ENCODE measurements around the gene TMEM50B. TPM values are rescaled to one million over a fixed set of nuclear protein-coding genes. Genes with fewer than 3 reads are reported as not detected.

TMEM50B gene
- total and polyA plus RNA-seq, 4 donors = 30.3 to 128 (median 41.5) TPM

- Histone ChIP-seq H3K27me3 (ENCODE audit: control insufficient read depth in 1 of 2, insufficient read depth in 2 of 2, low read length in 1 of 2) (no peaks in the 10 kb centered on the region), H3K27ac (ENCODE audit: low read depth in 1 of 2, low read length in 2 of 2) (no peak overlapping the region), H3K4me3 (ENCODE audit: low read length in 2 of 2) (no peak overlapping the region), H3K4me1 (ENCODE audit: control insufficient read depth in 1 of 2, insufficient read depth in 2 of 2, low read length in 2 of 2) (no peaks in the 10 kb centered on the region), H3K9me3 (ENCODE audit: control insufficient read depth, low read length) (no peaks in the 10 kb centered on the region), H3K36me3 (ENCODE audit: control insufficient read depth in 1 of 2, insufficient read depth in 2 of 2, low read length in 1 of 2) (peaks cover 3% of the 10 kb centered on the region in 2 donors)
- intact Hi-C loops (cut with DNase I) = no loop called here
- WGBS, 2 donors = 78 to 99% methylated on average over 3 of the region's 3 CpGs
- no peak for ATAC-seq (ENCODE audit: low FRiP score)
- no peak for DNase-seq
Observed at GRCh38 chr21:33430858-33431257, 48.9 kb downstream of the TMEM50B start.

- Histone ChIP-seq H3K27me3 (ENCODE audit: control insufficient read depth in 1 of 2, insufficient read depth in 2 of 2, low read length in 1 of 2) (no peaks in the 10 kb centered on the region), H3K27ac (ENCODE audit: low read depth in 1 of 2, low read length in 2 of 2) (no peak overlapping the region)
- WGBS, 2 donors = 50 to 53% methylated on average over 8 of the region's 8 CpGs
Observed at GRCh38 chr21:33428669-33429068, 51.1 kb downstream of the TMEM50B start.

GRCh38 chr21:33427051-33427450 lies 52.7 kb downstream of the TMEM50B start:
- no peak overlapping the region for H3K4me3 ChIP-seq (ENCODE audit: low read length in 2 of 2)
- no peaks in the 10 kb centered on the region for H3K4me1 ChIP-seq (ENCODE audit: control insufficient read depth in 1 of 2, insufficient read depth in 2 of 2, low read length in 2 of 2)
- no peaks in the 10 kb centered on the region for H3K27me3 ChIP-seq (ENCODE audit: control insufficient read depth in 1 of 2, insufficient read depth in 2 of 2, low read length in 1 of 2)
- intact Hi-C loops (cut with DNase I) = no loop called here
- peak overlapping the region in 1 of 2 donors; percentile 23 for H3K27ac ChIP-seq (ENCODE audit: low read depth in 1 of 2, low read length in 2 of 2)
- DNase-seq = no peak
- peaks cover 0 to 7% of the 10 kb centered on the region in 2 donors for H3K36me3 ChIP-seq (ENCODE audit: control insufficient read depth in 1 of 2, insufficient read depth in 2 of 2, low read length in 1 of 2)
- no peaks in the 10 kb centered on the region for H3K9me3 ChIP-seq (ENCODE audit: control insufficient read depth, low read length)
- WGBS, 2 donors = 81 to 87% methylated on average over 7 of the region's 7 CpGs
- no peak for ATAC-seq (ENCODE audit: low FRiP score)

More at GRCh38 chr21:33428669-33429068, 51.1 kb downstream of the TMEM50B start:
- no peaks in the 10 kb centered on the region for H3K4me1 ChIP-seq (ENCODE audit: control insufficient read depth in 1 of 2, insufficient read depth in 2 of 2, low read length in 2 of 2)
- DNase-seq (peak; percentile 65 to 79), ATAC-seq (ENCODE audit: low FRiP score) (peak; percentile 56)
- peaks cover 0 to 10% of the 10 kb centered on the region in 2 donors for H3K36me3 ChIP-seq (ENCODE audit: control insufficient read depth in 1 of 2, insufficient read depth in 2 of 2, low read length in 1 of 2)
- no peaks in the 10 kb centered on the region for H3K9me3 ChIP-seq (ENCODE audit: control insufficient read depth, low read length)
- H3K4me3 ChIP-seq (ENCODE audit: low read length in 2 of 2) = no peak overlapping the region
- intact Hi-C loops (cut with DNase I) = no loop called here

DNA sequence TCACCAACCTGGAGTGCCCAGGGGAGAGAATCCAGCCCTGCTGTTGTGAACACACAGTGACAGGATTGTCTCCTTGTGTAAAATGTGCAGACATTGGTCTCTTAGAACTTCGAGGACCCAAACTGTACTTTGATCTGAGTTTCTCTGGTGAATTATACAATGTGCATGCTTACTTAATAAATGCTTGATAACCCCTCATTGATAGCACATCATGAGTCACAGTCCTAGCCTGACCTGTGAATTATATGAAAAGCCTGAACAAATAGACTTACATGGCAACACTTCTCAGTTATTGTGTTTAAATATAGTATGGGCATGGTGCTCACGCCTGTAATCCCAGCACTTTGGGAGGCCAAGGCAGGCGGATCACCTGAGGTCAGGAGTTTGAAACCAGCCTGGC lies 53.9 kb downstream of the TMEM50B start:
- Histone ChIP-seq H3K36me3 (ENCODE audit: control insufficient read depth in 1 of 2, insufficient read depth in 2 of 2, low read length in 1 of 2) (peaks cover 4 to 11% of the 10 kb centered on the region in 2 donors), H3K27ac (ENCODE audit: low read depth in 1 of 2, low read length in 2 of 2) (no peak overlapping the region), H3K27me3 (ENCODE audit: control insufficient read depth in 1 of 2, insufficient read depth in 2 of 2, low read length in 1 of 2) (no peaks in the 10 kb centered on the region), H3K9me3 (ENCODE audit: control insufficient read depth, low read length) (no peaks in the 10 kb centered on the region), H3K4me1 (ENCODE audit: control insufficient read depth in 1 of 2, insufficient read depth in 2 of 2, low read length in 2 of 2) (no peaks in the 10 kb centered on the region), H3K4me3 (ENCODE audit: low read length in 2 of 2) (no peak overlapping the region)
- DNase-seq (no peak), ATAC-seq (ENCODE audit: low FRiP score) (no peak)
- WGBS, 2 donors = 90 to 93% methylated on average over 3 of the region's 3 CpGs
- intact Hi-C loops (cut with DNase I) = no loop called here

GRCh38 chr21:33424214-33424613 lies 55.6 kb downstream of the TMEM50B start:
- WGBS, 2 donors = 89 to 92% methylated on average over 9 of the region's 9 CpGs
- intact Hi-C loops (cut with DNase I) = no loop called here
- no peaks in the 10 kb centered on the region for H3K4me1 ChIP-seq (ENCODE audit: control insufficient read depth in 1 of 2, insufficient read depth in 2 of 2, low read length in 2 of 2)
- ATAC-seq (ENCODE audit: low FRiP score) (no peak), DNase-seq (peak in 1 of 2 donors; percentile 53)
- H3K36me3 ChIP-seq (ENCODE audit: control insufficient read depth in 1 of 2, insufficient read depth in 2 of 2, low read length in 1 of 2) = peaks cover 4 to 11% of the 10 kb centered on the region in 2 donors
- H3K27me3 ChIP-seq (ENCODE audit: control insufficient read depth in 1 of 2, insufficient read depth in 2 of 2, low read length in 1 of 2) = no peaks in the 10 kb centered on the region
- no peaks in the 10 kb centered on the region for H3K9me3 ChIP-seq (ENCODE audit: control insufficient read depth, low read length)
- no peak overlapping the region for H3K27ac ChIP-seq (ENCODE audit: low read depth in 1 of 2, low read length in 2 of 2)
- no peak overlapping the region for H3K4me3 ChIP-seq (ENCODE audit: low read length in 2 of 2)

DNA sequence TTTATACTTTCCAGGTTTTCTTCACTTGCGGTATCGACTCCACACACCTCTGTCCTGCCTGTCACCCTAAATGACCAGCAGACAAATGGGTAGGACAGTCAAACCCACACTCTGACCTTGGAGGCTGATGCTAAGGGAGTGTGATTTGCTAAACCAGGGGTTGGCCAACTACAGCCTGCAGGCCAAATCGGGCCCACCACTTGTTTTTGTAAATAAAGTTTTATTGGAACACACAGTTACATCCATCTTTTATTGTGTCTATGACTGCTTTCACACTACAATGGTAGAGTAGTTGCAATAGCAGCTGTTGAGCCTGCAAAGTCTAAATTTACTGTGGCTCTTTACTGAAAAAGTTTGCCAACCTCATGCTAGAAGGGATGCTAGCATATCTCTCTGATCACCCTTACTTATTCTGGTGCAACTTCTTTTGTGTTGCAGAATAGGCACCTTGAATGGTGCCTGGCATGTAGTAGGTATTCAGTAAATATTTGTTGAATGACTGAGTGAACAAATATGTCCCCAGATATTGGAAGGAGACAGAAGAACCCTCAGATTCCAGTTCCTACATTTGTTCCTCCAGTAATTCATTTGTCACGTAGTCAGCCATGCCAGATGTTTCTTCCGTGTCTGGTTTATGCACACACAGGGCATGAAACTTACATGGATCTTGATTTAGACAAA lies 57.9 kb downstream of the TMEM50B start:
- WGBS, 2 donors = 96 to 97% methylated on average over 5 of the region's 5 CpGs
- no peak for DNase-seq
- Histone ChIP-seq H3K4me3 (ENCODE audit: low read length in 2 of 2) (no peak overlapping the region), H3K27ac (ENCODE audit: low read depth in 1 of 2, low read length in 2 of 2) (no peak overlapping the region), H3K36me3 (ENCODE audit: control insufficient read depth in 1 of 2, insufficient read depth in 2 of 2, low read length in 1 of 2) (peaks cover 4 to 11% of the 10 kb centered on the region in 2 donors), H3K9me3 (ENCODE audit: control insufficient read depth, low read length) (no peaks in the 10 kb centered on the region), H3K27me3 (ENCODE audit: control insufficient read depth in 1 of 2, insufficient read depth in 2 of 2, low read length in 1 of 2) (no peaks in the 10 kb centered on the region), H3K4me1 (ENCODE audit: control insufficient read depth in 1 of 2, insufficient read depth in 2 of 2, low read length in 2 of 2) (no peaks in the 10 kb centered on the region)
- intact Hi-C loops (cut with DNase I) = no loop called here
- no peak for ATAC-seq (ENCODE audit: low FRiP score)

GRCh38 chr21:33419538-33420123 lies 60.1 kb downstream of the TMEM50B start:
- intact Hi-C loops (cut with DNase I) = no loop called here
- H3K27me3 ChIP-seq (ENCODE audit: control insufficient read depth in 1 of 2, insufficient read depth in 2 of 2, low read length in 1 of 2) = no peaks in the 10 kb centered on the region
- H3K4me1 ChIP-seq (ENCODE audit: control insufficient read depth in 1 of 2, insufficient read depth in 2 of 2, low read length in 2 of 2) = no peaks in the 10 kb centered on the region
- no peaks in the 10 kb centered on the region for H3K9me3 ChIP-seq (ENCODE audit: control insufficient read depth, low read length)
- H3K4me3 ChIP-seq (ENCODE audit: low read length in 2 of 2) = no peak overlapping the region
- ATAC-seq (ENCODE audit: low FRiP score) = peak; percentile 78
- peaks cover 4 to 6% of the 10 kb centered on the region in 2 donors for H3K36me3 ChIP-seq (ENCODE audit: control insufficient read depth in 1 of 2, insufficient read depth in 2 of 2, low read length in 1 of 2)
- DNase-seq = peak in 1 of 2 donors; percentile 74
- H3K27ac ChIP-seq (ENCODE audit: low read depth in 1 of 2, low read length in 2 of 2) = no peak overlapping the region
- 78% methylated on average over 12 of the region's 12 CpGs for WGBS, 2 donors

DNA sequence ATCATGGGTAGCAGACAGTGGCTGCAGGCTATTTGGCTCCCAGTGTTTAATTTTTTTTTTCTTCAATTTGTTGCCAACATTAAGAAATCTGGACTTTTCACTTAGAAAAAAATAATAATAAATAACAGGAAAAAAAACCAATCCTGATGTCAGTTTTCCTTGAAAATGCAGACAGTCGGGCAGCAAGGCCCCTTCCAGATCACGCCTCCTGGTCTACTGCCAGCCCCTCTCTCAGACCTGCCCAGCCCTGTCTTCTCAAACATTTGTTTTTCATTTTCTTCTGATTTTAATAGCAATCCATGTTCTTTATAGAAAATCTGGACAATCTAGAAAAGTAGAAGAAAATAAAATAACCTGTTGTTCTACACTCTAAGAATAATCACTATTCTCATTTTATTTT lies 61.1 kb downstream of the TMEM50B start:
- no peaks in the 10 kb centered on the region for H3K9me3 ChIP-seq (ENCODE audit: control insufficient read depth, low read length)
- WGBS, 2 donors = 15 to 21% methylated on average over 2 of the region's 2 CpGs
- no peaks in the 10 kb centered on the region for H3K4me1 ChIP-seq (ENCODE audit: control insufficient read depth in 1 of 2, insufficient read depth in 2 of 2, low read length in 2 of 2)
- H3K4me3 ChIP-seq (ENCODE audit: low read length in 2 of 2) = no peak overlapping the region
- intact Hi-C loops (cut with DNase I) = no loop called here
- H3K27ac ChIP-seq (ENCODE audit: low read depth in 1 of 2, low read length in 2 of 2) = no peak overlapping the region
- ATAC-seq (ENCODE audit: low FRiP score) (peak; percentile 81), DNase-seq (peak; percentile 81 to 84)
- no peaks in the 10 kb centered on the region for H3K27me3 ChIP-seq (ENCODE audit: control insufficient read depth in 1 of 2, insufficient read depth in 2 of 2, low read length in 1 of 2)
- peaks cover 4% of the 10 kb centered on the region in 2 donors for H3K36me3 ChIP-seq (ENCODE audit: control insufficient read depth in 1 of 2, insufficient read depth in 2 of 2, low read length in 1 of 2)

- H3K36me3 ChIP-seq (ENCODE audit: control insufficient read depth in 1 of 2, insufficient read depth in 2 of 2, low read length in 1 of 2) = peaks cover 2 to 5% of the 10 kb centered on the region in 2 donors
- H3K27me3 ChIP-seq (ENCODE audit: control insufficient read depth in 1 of 2, insufficient read depth in 2 of 2, low read length in 1 of 2) = no peaks in the 10 kb centered on the region
- H3K9me3 ChIP-seq (ENCODE audit: control insufficient read depth, low read length) = no peaks in the 10 kb centered on the region
- H3K4me1 ChIP-seq (ENCODE audit: control insufficient read depth in 1 of 2, insufficient read depth in 2 of 2, low read length in 2 of 2) = no peaks in the 10 kb centered on the region
- WGBS, 2 donors = 76 to 77% methylated on average over 11 of the region's 11 CpGs
- intact Hi-C loops (cut with DNase I) = no loop called here
- no peak overlapping the region for H3K4me3 ChIP-seq (ENCODE audit: low read length in 2 of 2)
- no peak for ATAC-seq (ENCODE audit: low FRiP score)
- DNase-seq = no peak
- no peak overlapping the region for H3K27ac ChIP-seq (ENCODE audit: low read depth in 1 of 2, low read length in 2 of 2)
Observed at GRCh38 chr21:33414926-33415325, 64.8 kb downstream of the TMEM50B start.
